Tongue (tissue), 2 donors: ENCODE results near the gene VAV3. TPM values are rescaled to one million over a fixed set of nuclear protein-coding genes. Genes with fewer than 3 reads are reported as not detected.
A peak's percentile ranks its signal among the peaks of the same experiment; 100 is the strongest.
"Not testable (repeated sequence)": the region's sequence is repeated elsewhere in the genome, so short reads cannot be mapped to it uniquely, and the experiment has no call there.

Experiments used
- DNase-seq: peaks from one replicate; pipeline ENCODE4 v3.0.0-alpha.2; 2015
- total RNA-seq: library from RNA; depleted of rRNA; stranded (reverse); fragments of >200 nt; gene quantifications from one replicate; pipeline ENCODE4 v1.2.3, GENCODE V29; 2014

Gene VAV3, protein sequence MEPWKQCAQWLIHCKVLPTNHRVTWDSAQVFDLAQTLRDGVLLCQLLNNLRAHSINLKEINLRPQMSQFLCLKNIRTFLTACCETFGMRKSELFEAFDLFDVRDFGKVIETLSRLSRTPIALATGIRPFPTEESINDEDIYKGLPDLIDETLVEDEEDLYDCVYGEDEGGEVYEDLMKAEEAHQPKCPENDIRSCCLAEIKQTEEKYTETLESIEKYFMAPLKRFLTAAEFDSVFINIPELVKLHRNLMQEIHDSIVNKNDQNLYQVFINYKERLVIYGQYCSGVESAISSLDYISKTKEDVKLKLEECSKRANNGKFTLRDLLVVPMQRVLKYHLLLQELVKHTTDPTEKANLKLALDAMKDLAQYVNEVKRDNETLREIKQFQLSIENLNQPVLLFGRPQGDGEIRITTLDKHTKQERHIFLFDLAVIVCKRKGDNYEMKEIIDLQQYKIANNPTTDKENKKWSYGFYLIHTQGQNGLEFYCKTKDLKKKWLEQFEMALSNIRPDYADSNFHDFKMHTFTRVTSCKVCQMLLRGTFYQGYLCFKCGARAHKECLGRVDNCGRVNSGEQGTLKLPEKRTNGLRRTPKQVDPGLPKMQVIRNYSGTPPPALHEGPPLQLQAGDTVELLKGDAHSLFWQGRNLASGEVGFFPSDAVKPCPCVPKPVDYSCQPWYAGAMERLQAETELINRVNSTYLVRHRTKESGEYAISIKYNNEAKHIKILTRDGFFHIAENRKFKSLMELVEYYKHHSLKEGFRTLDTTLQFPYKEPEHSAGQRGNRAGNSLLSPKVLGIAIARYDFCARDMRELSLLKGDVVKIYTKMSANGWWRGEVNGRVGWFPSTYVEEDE
- total RNA-seq, result 39.8 TPM

GRCh38 chr1:107965110-107965991 lies at the start of gene VAV3:
VAV3 (minus strand) TSS chr1:107965180; CDS start chr1:107964869, 311 bp downstream.
- DNase-seq, result peak; percentile 90

GRCh38 chr1:108012553-108012952 lies 47.6 kb upstream of the VAV3 start:
- no peak for DNase-seq

- DNase-seq, result no peak
These were observed 46.3 kb upstream of the VAV3 start for GRCh38 chr1:108011295-108011694.

DNA sequence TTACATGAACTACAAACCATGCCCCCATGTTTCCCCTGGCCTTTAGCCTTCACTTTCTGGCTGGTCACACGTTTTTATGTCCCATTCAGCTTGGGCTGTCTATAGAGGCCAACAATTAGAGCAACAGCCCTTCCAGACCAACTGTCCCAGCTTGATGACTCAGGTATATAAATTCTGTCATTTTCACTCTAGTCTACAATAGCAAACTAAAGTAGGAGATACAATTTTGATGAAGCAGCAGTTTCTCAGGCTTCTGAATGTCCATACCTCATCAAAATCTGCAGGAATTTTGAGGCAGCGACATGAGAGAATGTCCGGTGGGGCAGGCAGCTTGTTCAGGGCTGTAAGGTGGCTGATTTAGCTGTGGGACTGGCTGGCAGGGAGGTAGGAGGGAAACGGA lies 45.6 kb upstream of the VAV3 start:
- DNase-seq, result no peak

- DNase-seq, result no peak
These were observed 44.7 kb upstream of the VAV3 start for GRCh38 chr1:108009603-108010195.

DNA sequence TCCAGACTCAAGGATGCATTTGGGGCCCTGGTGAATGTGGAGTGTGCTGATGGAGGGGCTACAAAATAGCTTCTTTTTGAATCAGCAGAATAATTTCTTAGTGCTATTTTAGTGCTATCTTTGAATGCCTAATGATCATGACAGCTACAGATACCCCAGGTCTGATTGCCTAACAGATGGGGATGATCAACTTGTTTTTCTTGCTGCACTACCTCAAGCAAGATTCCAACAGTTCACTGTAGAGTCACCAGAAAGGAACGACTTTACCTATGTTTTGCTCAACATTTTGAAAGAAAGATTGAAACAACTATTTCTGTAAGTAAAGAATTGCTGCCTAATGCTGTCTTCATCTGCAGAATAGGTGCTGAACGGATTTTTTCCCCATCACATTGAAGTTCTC lies 42.6 kb upstream of the VAV3 start:
- no peak for DNase-seq

DNA sequence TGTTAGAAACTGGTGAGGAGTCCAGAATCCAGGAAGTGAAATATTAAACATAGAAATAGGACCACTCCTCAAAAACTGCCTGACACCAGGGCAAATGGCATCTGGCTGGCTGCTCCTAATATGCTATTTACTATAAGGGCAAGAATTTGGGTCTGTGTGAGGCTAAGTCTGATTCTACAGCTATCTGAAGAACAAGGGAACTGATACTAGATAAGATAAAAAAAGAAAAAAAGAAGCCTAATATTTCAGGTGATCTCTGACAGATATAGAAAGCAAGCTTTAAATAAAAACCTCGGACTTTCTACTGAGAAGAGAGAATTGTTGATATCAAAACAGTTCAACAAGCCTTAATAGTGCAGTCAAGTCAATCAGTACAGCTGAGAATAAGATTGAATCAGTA lies 42.1 kb upstream of the VAV3 start:
- DNase-seq, result no peak

DNA sequence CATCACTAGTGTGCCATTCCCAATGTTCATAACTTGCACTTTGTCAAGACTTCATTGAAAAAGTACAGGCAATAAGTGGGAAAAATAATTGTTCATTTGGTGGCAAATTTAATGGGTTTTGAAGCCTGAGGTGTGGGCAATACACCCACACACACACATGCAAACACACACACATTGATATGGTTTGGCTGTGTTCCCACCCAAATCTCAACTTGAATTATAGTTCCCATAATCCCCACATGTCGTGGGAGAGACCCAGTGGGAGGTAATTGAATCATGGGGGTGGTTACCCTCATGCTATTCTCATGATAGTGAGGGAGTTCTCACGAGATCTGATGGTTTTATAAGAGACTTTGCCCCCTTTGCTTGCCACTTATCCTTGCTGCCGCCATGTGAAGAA lies 39.9 kb upstream of the VAV3 start:
- not testable (repeated sequence) for DNase-seq

GRCh38 chr1:108000620-108001111 lies 35.7 kb upstream of the VAV3 start:
- peak; percentile 86 for DNase-seq

DNA sequence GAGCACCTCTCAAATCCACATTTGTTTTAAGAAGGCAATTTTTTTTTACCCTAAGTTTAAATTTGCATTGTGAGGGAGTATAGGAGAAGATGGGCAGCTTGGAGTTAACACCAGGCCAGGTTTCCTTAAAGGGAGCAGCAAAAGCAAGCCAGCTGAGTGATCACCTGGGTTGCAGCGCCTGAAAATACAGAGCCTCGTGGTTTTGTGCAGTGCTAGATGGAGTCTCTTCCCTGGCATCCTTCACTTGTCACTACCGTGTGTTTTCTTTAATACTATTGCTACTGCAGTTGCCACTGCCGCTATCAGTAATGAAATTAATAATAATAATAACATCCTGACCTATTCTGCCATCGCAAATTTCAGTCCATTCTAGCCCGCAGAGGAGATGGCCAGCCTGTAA lies 35.2 kb upstream of the VAV3 start:
- no peak for DNase-seq

DNA sequence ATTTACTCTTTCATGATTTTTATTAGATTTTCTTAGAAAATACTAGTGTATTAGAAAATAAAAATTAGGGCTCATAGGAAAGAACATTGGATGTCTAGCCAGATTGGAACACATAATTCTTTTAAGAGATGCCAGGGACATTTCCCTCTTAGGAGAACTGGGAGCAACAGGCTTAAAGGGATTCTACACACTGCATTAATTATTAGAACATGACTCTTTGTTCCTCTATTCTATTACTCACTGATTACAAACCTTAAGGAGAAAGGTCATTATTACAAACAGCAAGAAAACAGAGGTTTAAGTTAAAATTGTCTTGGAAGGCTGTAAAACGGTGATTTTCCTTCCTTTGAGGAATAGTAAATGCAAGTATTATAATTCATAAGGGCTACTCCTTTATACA lies 32.9 kb upstream of the VAV3 start:
- no peak for DNase-seq

DNA sequence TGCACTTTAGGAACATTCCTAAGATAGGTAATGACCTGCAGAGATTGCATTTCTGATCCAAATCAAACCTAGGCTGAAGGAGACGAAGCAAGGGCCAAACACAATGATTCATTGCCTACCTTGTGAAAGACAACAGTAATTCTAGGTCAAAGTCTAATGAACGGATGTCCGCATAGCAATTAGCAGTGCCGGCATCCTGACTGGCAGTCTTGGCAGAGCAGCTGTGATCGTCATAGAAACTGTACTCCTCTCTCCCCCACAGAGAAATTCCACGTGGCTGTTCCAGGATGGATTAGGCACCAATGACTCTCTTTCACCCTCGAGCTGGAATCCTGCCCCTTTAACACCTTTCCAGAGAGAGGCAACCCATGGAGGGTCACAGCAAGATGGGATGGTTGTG lies 28.9 kb upstream of the VAV3 start:
- DNase-seq, result no peak

DNA sequence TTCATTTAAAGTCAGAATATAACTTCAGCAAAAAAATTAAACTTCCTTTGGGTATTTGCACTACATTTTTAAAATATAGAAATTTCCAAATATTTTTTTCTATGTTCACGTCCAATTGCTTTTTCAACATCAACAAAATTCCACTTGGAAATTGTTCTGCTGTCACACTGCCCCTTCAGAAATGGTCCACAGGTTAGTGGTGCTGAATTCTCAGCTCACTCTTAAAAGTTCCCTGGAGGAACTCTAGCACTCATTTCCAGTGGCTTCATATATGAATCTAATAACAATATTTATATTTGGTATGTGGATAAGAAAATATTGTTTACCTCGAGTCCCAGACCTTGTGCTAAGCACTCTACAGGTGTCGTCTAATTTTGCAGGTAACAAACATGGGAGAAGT lies 27.4 kb upstream of the VAV3 start:
- DNase-seq, result no peak

GRCh38 chr1:107991371-107992066 lies 26.5 kb upstream of the VAV3 start:
- DNase-seq, result peak; percentile 85

DNA sequence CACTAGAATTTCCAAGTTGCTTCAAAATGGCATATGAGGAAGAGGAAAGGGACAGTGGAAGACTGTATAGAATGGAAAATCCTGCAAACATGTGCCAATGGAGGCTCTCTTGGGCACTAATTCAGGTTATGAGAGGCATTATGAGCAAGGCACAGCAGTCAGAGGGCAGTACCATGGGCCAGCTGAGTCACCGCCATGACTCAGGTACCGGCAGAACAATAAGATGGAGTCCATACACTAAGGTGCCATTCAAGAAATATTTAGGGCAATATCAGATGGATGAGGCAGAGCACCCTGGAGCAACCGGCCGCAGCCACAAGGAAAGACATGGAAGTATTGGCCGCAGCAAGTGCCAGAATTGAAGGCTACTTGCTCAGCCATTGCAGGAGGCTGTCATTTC lies 25.6 kb upstream of the VAV3 start:
- no peak for DNase-seq

- no peak for DNase-seq
These were observed 16.3 kb upstream of the VAV3 start for GRCh38 chr1:107981277-107981676.

GRCh38 chr1:107979926-107980325 lies 14.9 kb upstream of the VAV3 start:
- DNase-seq, result no peak

GRCh38 chr1:107979088-107979487 lies 14.1 kb upstream of the VAV3 start:
- no peak for DNase-seq

DNA sequence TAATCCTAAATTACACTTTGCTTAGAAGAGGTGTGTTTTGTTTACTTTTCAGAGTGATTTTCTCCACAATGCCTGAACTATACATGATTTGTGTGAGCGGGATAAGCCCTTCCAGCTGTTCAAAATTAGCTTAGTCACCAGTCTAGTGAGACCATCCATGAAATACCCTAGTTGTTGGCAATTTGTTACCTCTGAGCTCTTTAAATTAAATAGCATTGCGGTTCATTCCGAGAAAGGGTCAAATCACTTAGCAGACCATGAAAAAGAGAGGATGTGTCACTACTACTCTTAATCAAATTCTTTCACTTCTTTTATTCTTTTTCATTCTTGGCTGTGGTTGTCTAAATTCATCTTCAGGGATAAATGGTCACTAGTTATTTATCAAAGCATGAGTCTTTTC lies 11.9 kb upstream of the VAV3 start:
- peak; percentile 86 for DNase-seq

- no peak for DNase-seq
These were observed 11.5 kb upstream of the VAV3 start for GRCh38 chr1:107976431-107976830.

- peak; percentile 88 for DNase-seq
These were observed 10.9 kb upstream of the VAV3 start for GRCh38 chr1:107975851-107976250.
